ENCODE data around the gene MAN1A1.
A peak's percentile ranks its signal among the peaks of the same experiment; 100 is the strongest.

MAN1A1 gene

GRCh38 chr6:119345114-119345513, 4.4 kb downstream of the MAN1A1 start:
- no peak for DNase-seq

GRCh38 chr6:119344306-119344705, 5.3 kb downstream of the MAN1A1 start:
- DNase-seq: peak; percentile 26

- no peak for DNase-seq
Measured at GRCh38 chr6:119343573-119344146, 5.9 kb downstream of the MAN1A1 start.

GRCh38 chr6:119343167-119343566, 6.4 kb downstream of the MAN1A1 start:
- peak; percentile 50 for DNase-seq

GRCh38 chr6:119342430-119342829, 7.1 kb downstream of the MAN1A1 start:
- DNase-seq: no peak

GRCh38 chr6:119340796-119341487, 8.6 kb downstream of the MAN1A1 start:
- DNase-seq: peak; percentile 81

GRCh38 chr6:119339941-119340456, 9.6 kb downstream of the MAN1A1 start:
- DNase-seq: peak; percentile 82

- no peak for DNase-seq
Measured at GRCh38 chr6:119337762-119338161, 11.8 kb downstream of the MAN1A1 start.

GRCh38 chr6:119337252-119337651, 12.3 kb downstream of the MAN1A1 start:
- DNase-seq: no peak

- peak; percentile 38 for DNase-seq
Measured at GRCh38 chr6:119334535-119335264, 14.9 kb downstream of the MAN1A1 start.

GRCh38 chr6:119333707-119334295, 15.8 kb downstream of the MAN1A1 start:
- DNase-seq: peak; percentile 29

GRCh38 chr6:119333063-119333609, 16.4 kb downstream of the MAN1A1 start:
- DNase-seq: no peak

- peak; percentile 37 for DNase-seq
Measured at GRCh38 chr6:119331663-119332286, 17.8 kb downstream of the MAN1A1 start.

- DNase-seq: no peak
Measured at GRCh38 chr6:119330520-119331113, 18.9 kb downstream of the MAN1A1 start.

GRCh38 chr6:119329794-119330180, 19.8 kb downstream of the MAN1A1 start:
- DNase-seq: no peak

- no peak for DNase-seq
Measured at GRCh38 chr6:119328892-119329793, 20.4 kb downstream of the MAN1A1 start.

GRCh38 chr6:119328254-119328653, 21.3 kb downstream of the MAN1A1 start:
- DNase-seq: no peak

GRCh38 chr6:119327810-119328209, 21.8 kb downstream of the MAN1A1 start:
- no peak for DNase-seq

GRCh38 chr6:119326291-119327005, 23.1 kb downstream of the MAN1A1 start:
- peak; percentile 21 for DNase-seq

- no peak for DNase-seq
Measured at GRCh38 chr6:119325559-119326265, 23.8 kb downstream of the MAN1A1 start.

Data from OCI-M1 (cell line).